CD14-positive monocyte (primary cell): ENCODE data around the gene SCFD1. TPM values are rescaled to one million over a fixed set of nuclear protein-coding genes. Genes with fewer than 3 reads are reported as not detected.

Experiments used
- DNase-seq, 3 donors: peaks; one replicate each; pipeline ENCODE4 v3.0.0-alpha.2; 2011 to 2022
- H2AFZ ChIP-seq: 2 replicates; pipeline ENCODE4 v1.6.0; 2012; ENCODE audit warnings: mild to moderate bottlenecking, low read depth, low read length, inconsistent platforms; ENCODE audit not compliant: insufficient read depth, poor library complexity, severe bottlenecking
- H3K27ac ChIP-seq, 2 donors: 1 replicate in 1 of 2; 2 replicates in 1 of 2; pipeline ENCODE4 v1.5.1; 2012 to 2013; ENCODE audit warnings: low read length in 2 of 2, control low read depth in 1 of 2, inconsistent platforms in 1 of 2, low read depth in 1 of 2, mild to moderate bottlenecking in 1 of 2
- H3K27me3 ChIP-seq, 2 donors: one replicate each; pipeline versions ENCODE4 v1.6.0 to v1.6.1; 2011 to 2013; ENCODE audit warnings: low read length in 2 of 2; ENCODE audit not compliant: control insufficient read depth in 2 of 2, insufficient read depth in 2 of 2
- H3K36me3 ChIP-seq, 2 donors: replicated peaks in 1 of 2; 1 replicate in 1 of 2; 2 replicates in 1 of 2; pipeline versions ENCODE4 v1.5.1 to v1.6.1; 2012 to 2013; ENCODE audit warnings: low read length in 2 of 2, control low read depth in 1 of 2, inconsistent platforms in 1 of 2, mild to moderate bottlenecking in 1 of 2; ENCODE audit not compliant: insufficient read depth in 2 of 2, control insufficient read depth in 1 of 2
- H3K4me1 ChIP-seq, 2 donors: 1 replicate in 1 of 2; 2 replicates in 1 of 2; pipeline versions ENCODE4 v1.5.1 to v1.6.1; 2012 to 2013; ENCODE audit warnings: low read length in 2 of 2, control low read depth in 1 of 2, inconsistent platforms in 1 of 2, mild to moderate bottlenecking in 1 of 2, moderate library complexity in 1 of 2; ENCODE audit not compliant: insufficient read depth in 2 of 2, control insufficient read depth in 1 of 2
- H3K4me2 ChIP-seq: replicated peaks from 2 replicates; pipeline ENCODE3; 2012; ENCODE audit warnings: low read length, moderate library complexity, mild to moderate bottlenecking; ENCODE audit not compliant: poor library complexity, severe bottlenecking; ENCODE audit errors: extremely low read depth
- H3K4me3 ChIP-seq, 3 experiments: fragments of 200-600 bp in 1 of 3; sonication (generic) in 1 of 3; replicated peaks in 1 of 3; 1 replicate in 2 of 3; 2 replicates in 1 of 3; pipeline ENCODE4 v1.5.1; 2011 to 2013; ENCODE audit warnings: low read length in 3 of 3, mild to moderate bottlenecking in 3 of 3, control low read depth in 2 of 3, low read depth in 2 of 3, inconsistent platforms in 1 of 3, moderate library complexity in 1 of 3
- H3K79me2 ChIP-seq: 2 replicates; pipeline ENCODE4 v1.6.0; 2012; ENCODE audit warnings: mild to moderate bottlenecking, control low read depth, inconsistent platforms, low read length, moderate library complexity; ENCODE audit not compliant: insufficient read depth
- H3K9ac ChIP-seq: 2 replicates; pipeline ENCODE4 v1.6.0; 2017; ENCODE audit warnings: low read length, mild to moderate bottlenecking; ENCODE audit not compliant: insufficient read depth, poor library complexity, severe bottlenecking
- H3K9me3 ChIP-seq, 2 donors: replicated peaks in 1 of 2; 1 replicate in 1 of 2; 2 replicates in 1 of 2; pipeline versions ENCODE4 v1.5.1 to v1.6.1; 2012 to 2013; ENCODE audit warnings: low read length in 2 of 2, control low read depth in 1 of 2; ENCODE audit not compliant: control insufficient read depth in 1 of 2, insufficient read depth in 1 of 2
- H4K20me1 ChIP-seq: 2 replicates; pipeline ENCODE4 v1.6.0; 2012; ENCODE audit warnings: mild to moderate bottlenecking, low read length, control low read depth, moderate library complexity; ENCODE audit not compliant: insufficient read depth
- H3K27ac Mint-ChIP-seq, 7 donors: one replicate each; pipeline ENCODE4 v1.8.0; 2020; ENCODE audit warnings: mild to moderate bottlenecking in 7 of 7, mixed read lengths in 7 of 7, moderate library complexity in 6 of 7, inconsistent platforms in 2 of 7
- H3K27me3 Mint-ChIP-seq, 3 donors: one replicate each; pipeline ENCODE4 v1.8.0; 2021 to 2022; ENCODE audit warnings: low read depth in 3 of 3, mild to moderate bottlenecking in 3 of 3, mixed read lengths in 3 of 3, moderate library complexity in 3 of 3, inconsistent platforms in 1 of 3
- H3K36me3 Mint-ChIP-seq, 2 donors: one replicate each; pipeline ENCODE4 v1.8.0; 2020; ENCODE audit warnings: mixed read lengths in 2 of 2, inconsistent platforms in 1 of 2, mild to moderate bottlenecking in 1 of 2
- H3K4me1 Mint-ChIP-seq: one replicate; pipeline ENCODE4 v1.8.0; 2020; ENCODE audit warnings: mild to moderate bottlenecking, mixed read lengths
- H3K4me3 Mint-ChIP-seq, 2 donors: one replicate each; pipeline ENCODE4 v1.8.0; 2020; ENCODE audit warnings: mild to moderate bottlenecking in 2 of 2, mixed read lengths in 2 of 2, moderate library complexity in 1 of 2
- H3K9me3 Mint-ChIP-seq, 7 donors: one replicate each; pipeline ENCODE4 v1.8.0; 2020 to 2022; ENCODE audit warnings: mixed read lengths in 7 of 7, mild to moderate bottlenecking in 6 of 7, moderate library complexity in 6 of 7, inconsistent platforms in 2 of 7
- CTCF ChIP-seq: fragments of 200-600 bp; IDR thresholded peaks from one replicate; pipeline ENCODE4 v1.8.0; 2022; ENCODE audit warnings: antibody characterized with exemption, mild to moderate bottlenecking
- WGBS: methylation state at CpG from one replicate; pipeline ENCODE4 v1.1.5; 2013; ENCODE audit warnings: missing lambda C conversion rate; ENCODE audit not compliant: insufficient coverage; 5-methylcytosine and 5-hydroxymethylcytosine counted together
- intact Hi-C, 2 donors: fragments of 100-400 bp; cut with micrococcal nuclease; formaldehyde crosslinking; loops; one replicate each; pipeline versions ENCODE4 v1.15.0 to v1.15.1; 2023
- polyA plus RNA-seq, 3 donors: library from polyadenylated mRNA; depleted of rRNA in 1 of 3; unstranded in 2 of 3; stranded (reverse) in 1 of 3; fragments of 300-500 nt in 2 of 3; fragments of >200 nt in 1 of 3; fragmentation: Illumina TruSeq in 2 of 3; gene quantifications; 1 replicate in 2 of 3; 2 replicates in 1 of 3; pipeline ENCODE4 v1.2.3, GENCODE V29; 2012 to 2021

The SCFD1 gene
- polyA plus RNA-seq, 3 donors: 33.1 to 64.1 (median 44.9) TPM

DNA sequence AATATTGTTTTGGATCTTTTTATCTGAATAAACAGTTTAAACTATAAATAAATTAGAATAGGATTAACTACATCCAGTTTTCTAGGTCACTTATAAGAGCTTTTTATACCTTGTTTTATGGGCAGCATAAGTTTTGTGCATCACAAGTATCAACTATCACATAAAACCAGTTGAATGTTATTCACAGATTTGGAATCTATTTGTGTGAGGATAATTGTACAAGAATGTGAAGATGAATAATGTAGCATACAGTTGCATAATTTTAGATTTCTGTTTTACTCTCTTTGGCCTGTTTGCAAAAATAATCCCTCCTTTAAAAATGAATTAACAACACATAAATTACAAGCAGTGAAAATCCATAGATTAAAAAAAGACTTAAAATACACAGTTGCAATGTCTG lies 88.8 kb downstream of the SCFD1 start:
- Mint-ChIP-seq H3K36me3 (peaks cover 45 to 60% of the 10 kb centered on the region in 2 donors), H3K4me1 (no peaks in the 10 kb centered on the region), H3K4me3 (no peak overlapping the region), H3K9me3 (no peaks in the 10 kb centered on the region), H3K27me3 (no peaks in the 10 kb centered on the region), H3K27ac (no peak overlapping the region)
- H3K27ac ChIP-seq: no peak overlapping the region
- no peaks in the 10 kb centered on the region for H3K4me1 ChIP-seq
- H4K20me1 ChIP-seq: no peaks in the 10 kb centered on the region
- H3K27me3 ChIP-seq: no peaks in the 10 kb centered on the region
- H2AFZ ChIP-seq: no peak overlapping the region
- no peak overlapping the region for H3K4me3 ChIP-seq
- intact Hi-C loops: no loop called here
- no peak for DNase-seq
- H3K9ac ChIP-seq: no peak overlapping the region
- H3K79me2 ChIP-seq: no peaks in the 10 kb centered on the region
- H3K4me2 ChIP-seq: no peak overlapping the region
- no peak for TF ChIP-seq CTCF
- peaks cover 44 to 88% of the 10 kb centered on the region in 2 donors for H3K36me3 ChIP-seq
- no peaks in the 10 kb centered on the region for H3K9me3 ChIP-seq

GRCh38 chr14:30719137-30719536 lies 97.0 kb downstream of the SCFD1 start:
- Mint-ChIP-seq H3K4me3 (no peak overlapping the region), H3K27me3 (no peaks in the 10 kb centered on the region), H3K9me3 (no peaks in the 10 kb centered on the region), H3K27ac (no peak overlapping the region), H3K4me1 (peaks cover 2% of the 10 kb centered on the region), H3K36me3 (peaks cover 53 to 76% of the 10 kb centered on the region in 2 donors)
- H3K4me3 ChIP-seq: no peak overlapping the region
- no peak overlapping the region for H2AFZ ChIP-seq
- H4K20me1 ChIP-seq: no peaks in the 10 kb centered on the region
- WGBS: no CpG with 5 or more reads among the region's 3 CpGs
- no peaks in the 10 kb centered on the region for H3K79me2 ChIP-seq
- no peaks in the 10 kb centered on the region for H3K27me3 ChIP-seq
- no peak overlapping the region for H3K4me2 ChIP-seq
- H3K9ac ChIP-seq: no peak overlapping the region
- TF ChIP-seq CTCF: no peak
- no peak overlapping the region for H3K27ac ChIP-seq
- peaks cover 69 to 90% of the 10 kb centered on the region in 2 donors for H3K36me3 ChIP-seq
- no peaks in the 10 kb centered on the region for H3K4me1 ChIP-seq
- no peaks in the 10 kb centered on the region for H3K9me3 ChIP-seq
- intact Hi-C loops: no loop called here
- DNase-seq: no peak
